HFFc6 (cell line): ENCODE measurements around the gene HINT3. TPM values are rescaled to one million over a fixed set of nuclear protein-coding genes. Genes with fewer than 3 reads are reported as not detected.
A peak's percentile ranks its signal among the peaks of the same experiment; 100 is the strongest.

Source experiments
- DNase-seq: peaks from one replicate; pipeline ENCODE4 v3.0.0-alpha.2; 2018
- H3K27ac Mint-ChIP-seq: 2 replicates; pipeline ENCODE4 v1.8.0; 2020; ENCODE audit warnings: mild to moderate bottlenecking, mixed read lengths
- H3K27me3 Mint-ChIP-seq: 2 replicates; pipeline ENCODE4 v1.8.0; 2021; ENCODE audit warnings: mild to moderate bottlenecking, moderate library complexity, mixed read lengths; ENCODE audit not compliant: insufficient read depth
- H3K36me3 Mint-ChIP-seq: 2 replicates; pipeline ENCODE4 v1.8.0; 2021; ENCODE audit warnings: low read depth, mixed read lengths
- H3K4me1 Mint-ChIP-seq: 2 replicates; pipeline ENCODE4 v1.8.0; 2020; ENCODE audit warnings: low read depth, mixed read lengths
- H3K4me3 Mint-ChIP-seq: 2 replicates; pipeline ENCODE4 v1.8.0; 2020; ENCODE audit warnings: mild to moderate bottlenecking, moderate library complexity, mixed read lengths
- H3K9me3 Mint-ChIP-seq: 2 replicates; pipeline ENCODE4 v1.8.0; 2020; ENCODE audit warnings: mild to moderate bottlenecking, mixed read lengths
- CTCF ChIP-seq: fragments of 200-600 bp; sonication (generic); IDR thresholded peaks from 2 replicates; pipeline ENCODE4 v1.5.0; 2021; ENCODE audit warnings: antibody characterized with exemption, mild to moderate bottlenecking
- total RNA-seq, 6 experiments: library from RNA; stranded (reverse); fragmentation: NEBNext Ultra II Directional; extraction: Animal tissue kit (Norgen Biotek cat#: 25700); gene quantifications; 2 replicates in 1 of 6; 3 replicates in 5 of 6; pipeline ENCODE4 v1.2.3, GENCODE V29; 2021

Gene HINT3
- total RNA-seq, 6 experiments from 2014 or later = 11.0 to 14.4 (median 12.3) TPM

GRCh38 chr6:125986301-125987025 lies 29.9 kb downstream of the HINT3 start, which contains the start of gene TRMT11:
Gene TRMT11 (plus strand): TSS chr6:125986540. CDS start chr6:125986551, 11 bp downstream.
- no peaks in the 10 kb centered on the region; the same call in 1 of the 2 replicates for H3K27me3 Mint-ChIP-seq
- H3K4me1 Mint-ChIP-seq = no peaks in the 10 kb centered on the region; the same call in 1 of the 2 replicates
- no peaks in the 10 kb centered on the region for H3K9me3 Mint-ChIP-seq
- H3K27ac Mint-ChIP-seq = no peak within 1 kb of the TSS
- H3K4me3 Mint-ChIP-seq = no peak within 1 kb of the TSS
- no peaks in the 10 kb centered on the region for H3K36me3 Mint-ChIP-seq
- TF ChIP-seq CTCF = peak; percentile 2; the same call in 1 of the 2 replicates
- DNase-seq = peak; percentile 83

GRCh38 chr6:125987026-125987617 lies 30.6 kb downstream of the HINT3 start:
- Mint-ChIP-seq H3K4me3 (no peak overlapping the region), H3K4me1 (no peaks in the 10 kb centered on the region; the same call in 1 of the 2 replicates), H3K9me3 (no peaks in the 10 kb centered on the region), H3K27ac (no peak overlapping the region), H3K27me3 (no peaks in the 10 kb centered on the region; the same call in 1 of the 2 replicates), H3K36me3 (no peaks in the 10 kb centered on the region)
- TF ChIP-seq CTCF = no peak
- no peak for DNase-seq

- H3K36me3 Mint-ChIP-seq = no peaks in the 10 kb centered on the region
- H3K9me3 Mint-ChIP-seq = no peaks in the 10 kb centered on the region
- no peak overlapping the region for H3K27ac Mint-ChIP-seq
- peaks cover under 1% of the 10 kb centered on the region for H3K4me1 Mint-ChIP-seq
- H3K4me3 Mint-ChIP-seq = no peak overlapping the region
- no peaks in the 10 kb centered on the region; the same call in 1 of the 2 replicates for H3K27me3 Mint-ChIP-seq
- TF ChIP-seq CTCF = no peak
- DNase-seq = no peak
Measured at GRCh38 chr6:125988280-125988679, 31.7 kb downstream of the HINT3 start.

GRCh38 chr6:125989631-125990030 lies 33.1 kb downstream of the HINT3 start:
- Mint-ChIP-seq H3K4me1 (peaks cover 9% of the 10 kb centered on the region), H3K36me3 (no peaks in the 10 kb centered on the region), H3K27ac (no peak overlapping the region; the same call in 1 of the 2 replicates), H3K4me3 (no peak overlapping the region), H3K9me3 (no peaks in the 10 kb centered on the region), H3K27me3 (no peaks in the 10 kb centered on the region; the same call in 1 of the 2 replicates)
- no peak for DNase-seq
- no peak for TF ChIP-seq CTCF

- H3K36me3 Mint-ChIP-seq = no peaks in the 10 kb centered on the region
- peaks cover 22% of the 10 kb centered on the region for H3K4me1 Mint-ChIP-seq
- H3K4me3 Mint-ChIP-seq = no peak overlapping the region
- H3K9me3 Mint-ChIP-seq = no peaks in the 10 kb centered on the region
- no peak for TF ChIP-seq CTCF
- no peak overlapping the region for H3K27ac Mint-ChIP-seq
- no peaks in the 10 kb centered on the region; the same call in 1 of the 2 replicates for H3K27me3 Mint-ChIP-seq
- DNase-seq = no peak
Measured at GRCh38 chr6:125991653-125992052, 35.1 kb downstream of the HINT3 start.
